ENCODE data around the gene RXRB.

Gene RXRB

GRCh38 chr6:33197431-33198048 lies 2.9 kb downstream of the RXRB start:
- no peak for DNase-seq (ENCODE audit: low read depth in 2 of 2)

GRCh38 chr6:33195304-33196165 lies 4.9 kb downstream of the RXRB start:
- DNase-seq (ENCODE audit: low read depth in 2 of 2) = no peak

- DNase-seq (ENCODE audit: low read depth in 2 of 2) = no peak
Observed at GRCh38 chr6:33194431-33194979, 6.0 kb downstream of the RXRB start.

- DNase-seq (ENCODE audit: low read depth in 2 of 2) = no peak
Observed at GRCh38 chr6:33193619-33194018, 6.8 kb downstream of the RXRB start.

GRCh38 chr6:33192671-33193602 lies 7.5 kb downstream of the RXRB start:
- DNase-seq (ENCODE audit: low read depth in 2 of 2) = no peak

GRCh38 chr6:33192105-33192646 lies 8.3 kb downstream of the RXRB start, which contains the start of gene COL11A2:
TSS of gene COL11A2 (minus strand) at chr6:33192467. CDS start at chr6:33192240, 227 bp downstream.
- DNase-seq (ENCODE audit: low read depth in 2 of 2) = no peak

- no peak for DNase-seq (ENCODE audit: low read depth in 2 of 2)
Observed at GRCh38 chr6:33191383-33192104, 8.9 kb downstream of the RXRB start.

GRCh38 chr6:33190504-33191107 lies 9.9 kb downstream of the RXRB start:
- no peak for DNase-seq (ENCODE audit: low read depth in 2 of 2)

GRCh38 chr6:33189625-33190448 lies 10.6 kb downstream of the RXRB start:
- no peak for DNase-seq (ENCODE audit: low read depth in 2 of 2)

- no peak for DNase-seq (ENCODE audit: low read depth in 2 of 2)
Observed at GRCh38 chr6:33189164-33189563, 11.3 kb downstream of the RXRB start.

- no peak for DNase-seq (ENCODE audit: low read depth in 2 of 2)
Observed at GRCh38 chr6:33187809-33188208, 12.7 kb downstream of the RXRB start.

- DNase-seq (ENCODE audit: low read depth in 2 of 2) = no peak
Observed at GRCh38 chr6:33185654-33186187, 14.7 kb downstream of the RXRB start.

GRCh38 chr6:33185190-33185589 lies 15.3 kb downstream of the RXRB start:
- no peak for DNase-seq (ENCODE audit: low read depth in 2 of 2)

GRCh38 chr6:33183071-33183683 lies 17.3 kb downstream of the RXRB start:
- no peak for DNase-seq (ENCODE audit: low read depth in 2 of 2)

GRCh38 chr6:33181141-33181540 lies 19.3 kb downstream of the RXRB start:
- no peak for DNase-seq (ENCODE audit: low read depth in 2 of 2)

GRCh38 chr6:33178755-33179475 lies 21.6 kb downstream of the RXRB start:
- no peak for DNase-seq (ENCODE audit: low read depth in 2 of 2)

GRCh38 chr6:33177552-33178446 lies 22.7 kb downstream of the RXRB start:
- DNase-seq (ENCODE audit: low read depth in 2 of 2) = no peak
